HepG2 (cell line): ENCODE measurements around the gene SLC25A23. TPM values are rescaled to one million over a fixed set of nuclear protein-coding genes. Genes with fewer than 3 reads are reported as not detected.

ENCODE experiments used
- ATAC-seq: fragments of 200-7000 bp; cut with Tn5 transposase; 3 replicates; pipeline ENCODE4 v1.9.1; 2020; ENCODE audit warnings: mild to moderate bottlenecking, moderate library complexity
- BruUV-seq: library from RNA; stranded (reverse); fragments of 400-500 nt; replicated peaks from 2 replicates; lab custom pipeline; 2021; lab: Mats Ljungman, UMichigan
- CTCF ChIA-PET: fragments of 300-600 bp; formaldehyde crosslinking; extraction: SDS; loops from one replicate; lab custom pipeline; 2021; ENCODE audit warnings: low total read pairs, inconsistent platforms, low intra/inter-chr PET ratio; lab: Yijun Ruan, JAX
- POLR2A ChIA-PET: fragments of 350-600 bp; sonication (Branson Sonifier 250); formaldehyde crosslinking; loops from one replicate; lab custom pipeline; 2020; ENCODE audit warnings: antibody characterized with exemption, inconsistent platforms; lab: Yijun Ruan, JAX
- DNase-seq: peaks from one replicate; pipeline ENCODE4 v3.0.0-alpha.2; 2015; ENCODE audit warnings: low spot score
- FAIRE-seq: peaks from 3 replicates; lab custom pipeline; 2011; peaks lifted over from hg19 to GRCh38; lab: Jason Lieb, UNC
- H2AFZ ChIP-seq: one replicate; pipeline ENCODE4 v1.6.1; 2011; ENCODE audit warnings: low read length, inconsistent platforms
- H3K27ac ChIP-seq: fragments of 300-600 bp; 3 replicates; pipeline ENCODE4 v1.8.0; 2011; ENCODE audit warnings: mixed run types, mild to moderate bottlenecking, mixed read lengths, low read length, inconsistent platforms; ENCODE audit not compliant: insufficient read depth; ENCODE audit errors: extremely low read length
- H3K27me3 ChIP-seq, 2 experiments: fragments of 200-600 bp in 1 of 2; 2 replicates in 1 of 2; 3 replicates in 1 of 2; pipeline versions ENCODE4 v1.6.0 to v1.8.0; 2011; ENCODE audit warnings: low read length in 2 of 2, mild to moderate bottlenecking in 2 of 2, moderate library complexity in 2 of 2, inconsistent platforms in 1 of 2; ENCODE audit not compliant: insufficient read depth in 2 of 2, control insufficient read depth in 1 of 2
- H3K36me3 ChIP-seq, 2 experiments: fragments of 200-600 bp in 1 of 2; replicated peaks in 1 of 2; 2 replicates in 1 of 2; 3 replicates in 1 of 2; pipeline versions ENCODE4 v1.5.1 to v1.8.0; 2011; ENCODE audit warnings: low read length in 2 of 2, inconsistent platforms in 1 of 2; ENCODE audit not compliant: insufficient read depth in 2 of 2, control insufficient read depth in 1 of 2
- H3K4me1 ChIP-seq: 2 replicates; pipeline ENCODE4 v1.5.1; 2012; ENCODE audit warnings: low read length, inconsistent platforms; ENCODE audit not compliant: insufficient read depth
- H3K4me2 ChIP-seq: 2 replicates; pipeline ENCODE4 v1.6.0; 2011; ENCODE audit warnings: low read depth, low read length, inconsistent platforms
- H3K4me3 ChIP-seq, 3 experiments: fragments of 200-600 bp in 1 of 3; sonication (generic), shearing (Covaris generic) in 1 of 3; replicated peaks in 1 of 3; 2 replicates each; pipeline ENCODE4 v1.5.1; 2011 to 2016; ENCODE audit warnings: low read length in 3 of 3, inconsistent platforms in 2 of 3, low read depth in 2 of 3, mild to moderate bottlenecking in 2 of 3, control low read depth in 1 of 3, mixed read lengths in 1 of 3; ENCODE audit not compliant: insufficient read depth in 1 of 3
- H3K79me2 ChIP-seq: one replicate; pipeline ENCODE4 v1.6.1; 2011; ENCODE audit warnings: low read length, inconsistent platforms; ENCODE audit not compliant: insufficient read depth
- H3K9ac ChIP-seq: 2 replicates; pipeline ENCODE4 v1.6.0; 2011; ENCODE audit warnings: mild to moderate bottlenecking, low read depth, low read length, inconsistent platforms; ENCODE audit not compliant: insufficient read depth
- H3K9me3 ChIP-seq: 2 replicates; pipeline ENCODE4 v1.5.1; 2012; ENCODE audit warnings: mild to moderate bottlenecking, low read length
- H4K20me1 ChIP-seq: 2 replicates; pipeline ENCODE4 v1.6.0; 2011; ENCODE audit warnings: inconsistent platforms, mild to moderate bottlenecking, low read length, moderate library complexity; ENCODE audit not compliant: insufficient read depth
- CEBPB ChIP-seq: IDR thresholded peaks from 2 replicates; pipeline ENCODE4 v1.6.1; 2011; ENCODE audit warnings: low read depth, low read length, improper control_type of control experiment, borderline replicate concordance
- DNMT3B ChIP-seq: conservative IDR thresholded peaks from 2 replicates; pipeline ENCODE4 v1.6.1; 2016; ENCODE audit warnings: missing biosample characterization, control low read depth
- NCOA2 ChIP-seq: sonication (generic); formaldehyde crosslinking; IDR thresholded peaks from 2 replicates; pipeline ENCODE4 v1.8.0; 2022; ENCODE audit warnings: inconsistent platforms
- REPIN1 ChIP-seq: sonication (generic); formaldehyde crosslinking; IDR thresholded peaks from 2 replicates; pipeline ENCODE4 v1.8.0; 2022; ENCODE audit warnings: missing genetic modification reagents, low read depth, mild to moderate bottlenecking, borderline replicate concordance
- SALL1 ChIP-seq: sonication (generic); formaldehyde crosslinking; IDR thresholded peaks from 2 replicates; pipeline ENCODE4 v1.8.0; 2022; ENCODE audit warnings: mild to moderate bottlenecking, missing genetic modification reagents
- SP4 ChIP-seq: sonication (generic); formaldehyde crosslinking; IDR thresholded peaks from 2 replicates; pipeline ENCODE4 v1.8.1; 2023; ENCODE audit warnings: mild to moderate bottlenecking, missing genetic modification reagents
- TBX2 ChIP-seq: sonication (generic); formaldehyde crosslinking; IDR thresholded peaks from 2 replicates; pipeline ENCODE4 v1.5.0; 2020; ENCODE audit warnings: missing genetic modification reagents, mild to moderate bottlenecking, borderline replicate concordance
- ZNF296 ChIP-seq: sonication (generic); formaldehyde crosslinking; conservative IDR thresholded peaks from 2 replicates; pipeline ENCODE4 v1.5.0; 2020; ENCODE audit warnings: mild to moderate bottlenecking, missing genetic modification reagents
- ZNF564 ChIP-seq: sonication (generic); formaldehyde crosslinking; IDR thresholded peaks from 2 replicates; pipeline ENCODE4 v1.8.1; 2023; ENCODE audit warnings: mild to moderate bottlenecking, missing genetic modification reagents
- ZSCAN12 ChIP-seq: sonication (generic); formaldehyde crosslinking; IDR thresholded peaks from 2 replicates; pipeline ENCODE4 v1.9.0; 2021; ENCODE audit warnings: mild to moderate bottlenecking, missing genetic modification reagents
- ZZZ3 ChIP-seq: sonication (generic); formaldehyde crosslinking; IDR thresholded peaks from 2 replicates; pipeline ENCODE4 v1.4.0; 2020; ENCODE audit warnings: missing genetic modification reagents, mild to moderate bottlenecking, borderline replicate concordance
- WGBS: methylation state at CpG from one replicate; pipeline ENCODE4 v1.1.6; 2017; ENCODE audit warnings: low lambda C conversion rate; 5-methylcytosine and 5-hydroxymethylcytosine counted together
- in situ Hi-C: cut with HindIII; loops from 2 replicates; pipeline ENCODE4 v1.10.0; 2017; ENCODE audit warnings: low pct_unique_long_range_greater_than_20kb; ENCODE audit not compliant: extremely low pct_ligation_motif_present
- intact Hi-C: fragments of 100-400 bp; cut with micrococcal nuclease; formaldehyde crosslinking; loops from one replicate; pipeline ENCODE4 v1.10.0; 2022; ENCODE audit not compliant: unreplicated experiment
- polyA plus RNA-seq, 8 experiments: library from polyadenylated mRNA; depleted of rRNA in 3 of 8; stranded (reverse) in 7 of 8; unstranded in 1 of 8; fragments of >200 nt; fragmentation: Illumina TruSeq in 4 of 8; extraction: Trizol in 4 of 8; gene quantifications; 2 replicates each; pipeline versions ENCODE4 v1.2.1 to v1.2.3, GENCODE V29; 2011 to 2016; ENCODE audit warnings: low read depth in 4 of 8, missing spikeins in 1 of 8, mixed read lengths in 1 of 8; ENCODE audit not compliant: insufficient read depth in 1 of 8
- total RNA-seq, 5 experiments: library from RNA; depleted of rRNA; stranded (reverse); fragments of >200 nt; fragmentation: Illumina TruSeq; extraction: Trizol; gene quantifications; 2 replicates each; pipeline ENCODE4 v1.2.3, GENCODE V29; 2016; ENCODE audit warnings: low read depth in 1 of 5
- TF ChIP-seq, protein P1 (sequence below): sonication (generic); formaldehyde crosslinking; IDR thresholded peaks from 2 replicates; pipeline ENCODE4 v1.8.1; 2023; ENCODE audit warnings: missing genetic modification reagents, inconsistent platforms, borderline replicate concordance
- TF ChIP-seq, protein P2 (sequence below): sonication (generic); formaldehyde crosslinking; IDR thresholded peaks from 2 replicates; pipeline ENCODE4 v1.9.0; 2021; ENCODE audit warnings: missing genetic modification reagents, mild to moderate bottlenecking, borderline replicate concordance
- TF ChIP-seq, protein P3 (sequence below): IDR thresholded peaks from 2 replicates; pipeline ENCODE4 v1.6.1; 2012; ENCODE audit warnings: low read depth, low read length, improper control_type of control experiment
- TF ChIP-seq, protein P4 (sequence below): IDR thresholded peaks from 2 replicates; pipeline ENCODE4 v1.6.1; 2018; ENCODE audit warnings: missing genetic modification reagents, mild to moderate bottlenecking, missing compliant biosample characterization

SLC25A23 gene
- total and polyA plus RNA-seq, 2 of the 13 experiments (the other 11 are each of a cell fraction or from before 2014, with no cell fraction given): 12.4 to 15.2 TPM

DNA sequence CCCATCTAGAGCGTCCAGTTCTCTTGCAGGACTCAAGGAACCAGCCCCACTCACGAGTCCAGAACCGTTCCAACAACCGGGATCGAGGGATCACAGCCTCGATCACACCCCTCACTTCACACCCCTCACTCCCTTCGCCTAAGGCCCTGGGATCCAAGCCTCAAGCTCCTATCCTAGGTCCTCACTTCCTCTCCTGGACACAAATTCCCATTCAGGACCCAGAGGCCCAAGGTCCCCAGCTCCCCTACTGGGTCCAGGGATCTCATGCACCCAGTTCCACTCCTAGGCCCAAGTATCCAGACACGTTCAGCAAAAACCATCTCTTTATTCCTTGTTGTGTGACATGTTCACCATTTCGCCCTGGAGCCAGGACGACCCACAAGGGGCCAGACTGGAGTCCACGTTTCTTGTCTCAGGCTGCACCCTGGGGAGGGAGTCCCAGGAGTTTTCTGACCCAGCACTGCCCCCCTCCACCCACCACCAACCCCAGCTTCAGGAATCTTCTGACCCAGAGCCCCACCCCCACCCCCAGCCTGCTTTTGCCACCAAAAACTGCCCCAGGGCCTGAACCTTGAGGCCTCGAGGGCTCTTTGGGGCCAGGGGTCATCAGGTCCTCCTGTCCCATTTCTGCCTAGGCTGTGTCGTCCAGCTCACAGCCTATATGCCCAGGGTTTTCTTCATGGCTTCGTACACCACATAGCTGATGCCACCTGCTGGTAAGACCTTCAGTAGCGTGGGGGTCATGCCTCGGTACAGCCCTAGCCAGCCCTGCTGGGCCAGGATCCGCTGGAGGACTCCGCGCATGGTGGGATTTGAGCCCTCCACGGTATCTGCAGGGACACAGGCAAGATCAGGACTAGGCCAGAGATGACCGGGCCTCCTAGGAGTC, 33.6 kb downstream of the SLC25A23 start:
- Histone ChIP-seq H3K4me1 (peaks cover 33% of the 10 kb centered on the region), H3K79me2 (peaks cover 31% of the 10 kb centered on the region), H3K4me3 (peak overlapping the region in 1 of 3 experiments; percentile 18; a peak in 1 of 6 replicates), H3K9ac (peak overlapping the region; percentile 52), H3K27me3 (no peaks in the 10 kb centered on the region; a peak in 1 of 5 replicates), H3K9me3 (no peaks in the 10 kb centered on the region), H3K36me3 (peaks cover 8 to 16% of the 10 kb centered on the region in 2 experiments; a peak in 4 of 5 replicates), H4K20me1 (peaks cover 29% of the 10 kb centered on the region), H3K4me2 (peak overlapping the region; percentile 43), H3K27ac (peak overlapping the region; percentile 62), H2AFZ (peak overlapping the region; percentile 30)
- intact Hi-C loops: no loop called here
- 88% methylated on average over 16 of the region's 21 CpGs for WGBS
- peak; percentile 60 for DNase-seq
- TSS peak; percentile 67 for BruUV-seq
- FAIRE-seq: no peak
- ATAC-seq: peak; percentile 7; the same call in 1 of the 3 replicates
- POLR2A ChIA-PET: interaction anchor here (0.7 to 3.0 kb wide), 6 partner anchors 9 to 65 kb away, joined by 3 to 29 read pairs (median 10); partner anchors contain the start of genes ALKBH7, CLPP, GTF2F1 and SLC25A41
- CTCF ChIA-PET: interaction anchor here (1.3 to 1.4 kb wide), 2 partner anchors 260 to 300 kb away, joined by 3 to 5 read pairs; no protein-coding TSS in a partner anchor
- in situ Hi-C loops: no loop called here
- TF ChIP-seq NCOA2 (CRISPR knock-in tag): no peak
- TF ChIP-seq, protein P1, sequence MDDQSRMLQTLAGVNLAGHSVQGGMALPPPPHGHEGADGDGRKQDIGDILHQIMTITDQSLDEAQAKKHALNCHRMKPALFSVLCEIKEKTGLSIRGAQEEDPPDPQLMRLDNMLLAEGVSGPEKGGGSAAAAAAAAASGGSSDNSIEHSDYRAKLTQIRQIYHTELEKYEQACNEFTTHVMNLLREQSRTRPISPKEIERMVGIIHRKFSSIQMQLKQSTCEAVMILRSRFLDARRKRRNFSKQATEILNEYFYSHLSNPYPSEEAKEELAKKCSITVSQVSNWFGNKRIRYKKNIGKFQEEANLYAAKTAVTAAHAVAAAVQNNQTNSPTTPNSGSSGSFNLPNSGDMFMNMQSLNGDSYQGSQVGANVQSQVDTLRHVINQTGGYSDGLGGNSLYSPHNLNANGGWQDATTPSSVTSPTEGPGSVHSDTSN (CRISPR knock-in tag): no peak
- TF ChIP-seq, protein P2, sequence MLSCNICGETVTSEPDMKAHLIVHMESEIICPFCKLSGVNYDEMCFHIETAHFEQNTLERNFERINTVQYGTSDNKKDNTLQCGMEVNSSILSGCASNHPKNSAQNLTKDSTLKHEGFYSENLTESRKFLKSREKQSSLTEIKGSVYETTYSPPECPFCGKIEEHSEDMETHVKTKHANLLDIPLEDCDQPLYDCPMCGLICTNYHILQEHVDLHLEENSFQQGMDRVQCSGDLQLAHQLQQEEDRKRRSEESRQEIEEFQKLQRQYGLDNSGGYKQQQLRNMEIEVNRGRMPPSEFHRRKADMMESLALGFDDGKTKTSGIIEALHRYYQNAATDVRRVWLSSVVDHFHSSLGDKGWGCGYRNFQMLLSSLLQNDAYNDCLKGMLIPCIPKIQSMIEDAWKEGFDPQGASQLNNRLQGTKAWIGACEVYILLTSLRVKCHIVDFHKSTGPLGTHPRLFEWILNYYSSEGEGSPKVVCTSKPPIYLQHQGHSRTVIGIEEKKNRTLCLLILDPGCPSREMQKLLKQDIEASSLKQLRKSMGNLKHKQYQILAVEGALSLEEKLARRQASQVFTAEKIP (CRISPR knock-in tag): no peak
- TF ChIP-seq SP4 (CRISPR knock-in tag): no peak
- TF ChIP-seq, protein P3, sequence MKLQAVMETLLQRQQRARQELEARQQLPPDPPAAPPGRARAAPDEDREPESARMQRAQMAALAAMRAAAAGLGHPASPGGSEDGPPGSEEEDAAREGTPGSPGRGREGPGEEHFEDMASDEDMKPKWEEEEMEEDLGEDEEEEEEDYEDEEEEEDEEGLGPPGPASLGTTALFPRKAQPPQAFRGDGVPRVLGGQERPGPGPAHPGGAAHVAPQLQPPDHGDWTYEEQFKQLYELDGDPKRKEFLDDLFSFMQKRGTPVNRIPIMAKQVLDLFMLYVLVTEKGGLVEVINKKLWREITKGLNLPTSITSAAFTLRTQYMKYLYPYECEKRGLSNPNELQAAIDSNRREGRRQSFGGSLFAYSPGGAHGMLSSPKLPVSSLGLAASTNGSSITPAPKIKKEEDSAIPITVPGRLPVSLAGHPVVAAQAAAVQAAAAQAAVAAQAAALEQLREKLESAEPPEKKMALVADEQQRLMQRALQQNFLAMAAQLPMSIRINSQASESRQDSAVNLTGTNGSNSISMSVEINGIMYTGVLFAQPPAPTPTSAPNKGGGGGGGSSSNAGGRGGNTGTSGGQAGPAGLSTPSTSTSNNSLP: no peak
- TF ChIP-seq ZSCAN12 (CRISPR knock-in tag): no peak
- TF ChIP-seq REPIN1: no peak
- no peak for TF ChIP-seq TBX2
- TF ChIP-seq SALL1 (CRISPR knock-in tag): 0 out of 2 replicates have a peak, but pooled peaks have one; percentile 22
- TF ChIP-seq, protein P4, sequence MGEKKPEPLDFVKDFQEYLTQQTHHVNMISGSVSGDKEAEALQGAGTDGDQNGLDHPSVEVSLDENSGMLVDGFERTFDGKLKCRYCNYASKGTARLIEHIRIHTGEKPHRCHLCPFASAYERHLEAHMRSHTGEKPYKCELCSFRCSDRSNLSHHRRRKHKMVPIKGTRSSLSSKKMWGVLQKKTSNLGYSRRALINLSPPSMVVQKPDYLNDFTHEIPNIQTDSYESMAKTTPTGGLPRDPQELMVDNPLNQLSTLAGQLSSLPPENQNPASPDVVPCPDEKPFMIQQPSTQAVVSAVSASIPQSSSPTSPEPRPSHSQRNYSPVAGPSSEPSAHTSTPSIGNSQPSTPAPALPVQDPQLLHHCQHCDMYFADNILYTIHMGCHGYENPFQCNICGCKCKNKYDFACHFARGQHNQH (CRISPR knock-in tag): no peak; the same call in 1 of the 2 replicates
- no peak for TF ChIP-seq DNMT3B (CRISPR knock-in tag)
- no peak for TF ChIP-seq ZNF296 (CRISPR knock-in tag)
- no peak for TF ChIP-seq ZNF564
- TF ChIP-seq CEBPB: no peak
- no peak for TF ChIP-seq ZZZ3 (CRISPR knock-in tag)
